SIG-M5 treated with dmso at 0.1 percent for 504 hours (cell line): ENCODE data around the gene KCNK18.

ENCODE experiments used
- DNase-seq: peaks from one replicate; lab custom pipeline; 2025; ENCODE audit not compliant: unreplicated experiment; lab: John Stamatoyannopoulos, UW

Gene KCNK18

GRCh38 chr10:117249493-117250093, 52.3 kb downstream of the KCNK18 start:
- no peak for DNase-seq

- DNase-seq, result no peak
These were observed 53.1 kb downstream of the KCNK18 start for GRCh38 chr10:117250411-117250810.

- no peak for DNase-seq
These were observed 56.6 kb downstream of the KCNK18 start for GRCh38 chr10:117253908-117254307.

- DNase-seq, result no peak
These were observed 57.0 kb downstream of the KCNK18 start for GRCh38 chr10:117254338-117254737.

- no peak for DNase-seq
These were observed 57.8 kb downstream of the KCNK18 start for GRCh38 chr10:117254774-117255735.

GRCh38 chr10:117255835-117256460, 58.7 kb downstream of the KCNK18 start:
- no peak for DNase-seq

GRCh38 chr10:117256910-117257309, 59.6 kb downstream of the KCNK18 start:
- DNase-seq, result no peak

GRCh38 chr10:117257721-117258120, 60.4 kb downstream of the KCNK18 start:
- no peak for DNase-seq

GRCh38 chr10:117259279-117259678, 62.0 kb downstream of the KCNK18 start:
- DNase-seq, result peak; percentile 14
